ENCODE measurements around the gene MYT1.
A peak's percentile ranks its signal among the peaks of the same experiment; 100 is the strongest.

MYT1 gene

GRCh38 chr20:64222851-64223525, 58.7 kb downstream of the MYT1 start:
- no peak for DNase-seq
- no peak for TF ChIP-seq GATA1 (IDR thresholded peaks at IDR 0.05; ENCODE audit: low read depth, low read length)
- no peak for TF ChIP-seq POLR2A (IDR thresholded peaks at IDR 0.05; ENCODE audit: low read length)

GRCh38 chr20:64223526-64224067, 59.3 kb downstream of the MYT1 start:
- peak; percentile 27 to 40 for DNase-seq
- TF ChIP-seq GATA1 (IDR thresholded peaks at IDR 0.05; ENCODE audit: low read depth, low read length) (no peak), POLR2A (IDR thresholded peaks at IDR 0.05; ENCODE audit: low read length) (no peak)

DNA sequence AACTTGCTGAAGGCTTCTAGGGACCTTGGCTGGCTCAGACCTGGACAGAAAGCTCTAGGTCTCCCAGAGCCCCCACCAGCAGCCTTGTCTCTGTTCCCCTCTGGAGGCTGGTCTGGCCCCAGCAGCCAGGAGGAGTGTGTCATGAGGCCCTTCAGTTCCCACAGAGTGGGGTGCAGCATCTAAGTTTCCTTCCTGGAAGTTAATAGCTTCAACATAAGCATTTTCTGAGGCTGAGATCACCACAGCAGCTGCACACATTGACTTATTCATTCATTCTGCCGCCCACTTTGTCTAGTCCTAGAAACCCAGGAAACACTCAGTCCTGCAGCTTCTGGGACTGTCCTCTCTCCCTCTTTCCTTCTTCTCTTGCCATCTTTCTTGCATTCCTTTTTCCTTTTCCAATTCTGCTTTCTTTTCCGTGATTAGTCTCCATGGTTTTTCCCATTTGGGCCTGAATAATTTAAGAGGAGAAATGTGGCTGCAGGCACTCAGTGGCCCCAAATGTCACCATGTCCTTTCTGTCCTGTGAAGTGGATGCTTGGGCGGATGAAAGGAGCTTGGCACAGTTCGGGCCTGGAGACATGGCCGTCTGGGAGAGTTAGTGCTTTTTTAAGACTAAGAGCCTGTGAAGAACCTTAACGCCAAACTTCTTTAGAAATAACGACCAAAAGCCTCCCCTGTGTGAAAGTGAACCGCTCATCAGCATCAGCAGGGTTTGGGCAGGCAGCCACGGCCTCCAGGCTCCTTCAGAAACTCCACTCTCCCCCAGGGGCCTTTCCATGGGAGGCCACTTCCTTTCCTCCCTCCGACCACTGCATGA, 60.3 kb downstream of the MYT1 start:
- no peak for DNase-seq
- TF ChIP-seq GATA1 (IDR thresholded peaks at IDR 0.05; ENCODE audit: low read depth, low read length) = no peak
- TF ChIP-seq POLR2A (IDR thresholded peaks at IDR 0.05; ENCODE audit: low read length) = no peak

DNA sequence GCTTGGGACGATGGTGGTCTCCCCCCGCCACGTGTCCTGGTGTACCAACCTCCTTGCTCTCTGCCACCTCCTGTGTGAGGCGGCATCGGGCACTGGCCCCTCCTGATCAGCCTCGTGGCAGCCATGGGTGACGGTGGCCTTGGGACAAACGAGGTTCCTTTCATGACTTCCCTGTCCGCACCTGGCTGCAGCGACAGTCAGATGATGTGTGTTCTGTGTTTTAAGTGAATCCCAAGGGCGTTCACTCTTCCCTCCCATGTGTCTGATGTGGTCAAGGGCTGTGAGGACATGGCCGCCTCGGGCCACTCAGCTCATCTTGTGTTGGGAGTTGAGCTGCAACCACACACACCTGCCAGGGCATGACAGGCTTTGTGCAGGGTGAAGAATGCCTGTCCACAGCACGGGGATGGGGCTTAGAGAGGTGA, 60.9 kb downstream of the MYT1 start:
- no peak for DNase-seq
- TF ChIP-seq GATA1 (IDR thresholded peaks at IDR 0.05; ENCODE audit: low read depth, low read length) = no peak
- no peak for TF ChIP-seq POLR2A (IDR thresholded peaks at IDR 0.05; ENCODE audit: low read length)

DNA sequence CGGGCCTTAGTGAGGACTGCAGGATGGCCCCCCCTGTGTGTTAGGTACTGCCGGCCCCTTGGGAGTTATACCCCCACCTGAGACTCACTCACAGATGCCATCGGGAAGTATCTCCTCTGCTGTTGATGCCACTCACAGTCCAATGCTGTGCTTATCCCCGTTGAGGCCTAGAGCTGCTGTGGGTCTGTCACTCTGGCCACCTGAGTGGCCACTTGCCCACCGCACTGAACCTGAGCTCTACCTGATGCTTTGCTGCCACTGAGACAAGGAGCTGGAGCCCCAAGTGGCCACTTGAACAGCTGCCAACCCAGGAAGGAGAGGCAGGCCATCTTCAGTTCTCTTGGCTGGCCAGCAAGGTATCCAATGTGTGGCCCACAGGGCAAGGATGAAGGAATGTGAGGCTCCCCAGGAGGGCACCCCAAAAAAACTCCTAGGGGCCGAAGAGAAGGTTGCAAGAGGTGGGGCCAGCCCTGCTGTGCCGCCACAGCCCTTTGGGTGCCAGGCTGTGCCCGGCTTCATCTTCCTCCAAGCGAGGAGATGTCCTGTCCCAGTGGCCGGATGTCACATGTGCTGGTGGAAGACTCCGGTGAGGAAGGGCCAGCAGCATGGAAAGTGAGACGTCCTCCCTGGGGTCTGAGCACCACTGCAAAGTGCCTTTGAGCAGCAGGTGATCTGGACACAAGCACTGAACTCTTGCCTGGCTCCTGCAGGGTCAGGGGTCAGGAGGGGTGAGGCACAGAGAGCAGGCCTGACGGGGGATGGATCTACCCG, 61.8 kb downstream of the MYT1 start:
- TF ChIP-seq POLR2A (IDR thresholded peaks at IDR 0.05; ENCODE audit: low read length) = no peak
- TF ChIP-seq GATA1 (IDR thresholded peaks at IDR 0.05; ENCODE audit: low read depth, low read length) = no peak
- no peak for DNase-seq

DNA sequence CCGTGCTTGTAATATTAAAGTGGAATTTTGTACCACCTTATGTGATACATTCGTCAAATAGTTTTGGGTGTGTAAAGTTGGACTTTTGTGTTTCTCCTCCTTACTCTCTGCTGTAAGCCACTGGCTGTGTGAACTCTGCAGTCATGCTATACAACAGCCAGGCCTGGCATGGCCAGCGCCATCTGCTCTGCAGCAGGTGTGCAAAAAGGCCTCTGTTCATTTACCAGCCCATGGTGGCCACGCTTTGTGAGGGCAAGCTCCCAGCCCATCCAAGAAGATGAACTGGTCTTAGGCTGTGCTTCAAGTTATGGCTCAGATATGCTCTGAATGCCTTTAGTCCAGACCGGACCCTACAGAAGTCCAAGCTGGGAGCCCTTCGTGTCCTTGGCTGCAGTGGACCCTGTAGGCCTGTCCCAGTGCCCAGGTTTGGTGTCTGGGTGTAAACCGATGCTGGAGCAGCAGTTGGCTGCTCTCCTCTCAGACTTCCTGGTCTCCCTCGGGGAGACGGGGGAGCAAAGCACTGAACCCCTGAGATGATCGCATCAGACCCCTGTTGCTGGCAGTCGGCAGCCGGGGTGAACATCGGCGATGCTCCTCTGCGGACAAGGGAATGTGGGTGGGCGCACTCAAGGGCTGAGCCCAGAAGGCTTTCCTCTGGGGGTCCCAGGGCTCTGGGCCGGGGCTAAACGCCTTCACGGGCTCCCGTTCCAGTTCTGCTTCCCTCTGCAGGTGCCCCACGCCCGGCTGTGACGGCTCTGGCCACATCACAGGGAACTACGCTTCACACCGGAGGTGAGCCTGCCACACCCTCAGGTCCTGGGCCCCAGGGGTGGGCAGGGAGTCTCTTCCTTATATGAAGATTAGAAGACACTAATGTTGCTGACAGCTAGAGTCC, 62.7 kb downstream of the MYT1 start:
- TF ChIP-seq POLR2A (IDR thresholded peaks at IDR 0.05; ENCODE audit: low read length) (no peak), GATA1 (IDR thresholded peaks at IDR 0.05; ENCODE audit: low read depth, low read length) (no peak)
- DNase-seq = no peak

DNA sequence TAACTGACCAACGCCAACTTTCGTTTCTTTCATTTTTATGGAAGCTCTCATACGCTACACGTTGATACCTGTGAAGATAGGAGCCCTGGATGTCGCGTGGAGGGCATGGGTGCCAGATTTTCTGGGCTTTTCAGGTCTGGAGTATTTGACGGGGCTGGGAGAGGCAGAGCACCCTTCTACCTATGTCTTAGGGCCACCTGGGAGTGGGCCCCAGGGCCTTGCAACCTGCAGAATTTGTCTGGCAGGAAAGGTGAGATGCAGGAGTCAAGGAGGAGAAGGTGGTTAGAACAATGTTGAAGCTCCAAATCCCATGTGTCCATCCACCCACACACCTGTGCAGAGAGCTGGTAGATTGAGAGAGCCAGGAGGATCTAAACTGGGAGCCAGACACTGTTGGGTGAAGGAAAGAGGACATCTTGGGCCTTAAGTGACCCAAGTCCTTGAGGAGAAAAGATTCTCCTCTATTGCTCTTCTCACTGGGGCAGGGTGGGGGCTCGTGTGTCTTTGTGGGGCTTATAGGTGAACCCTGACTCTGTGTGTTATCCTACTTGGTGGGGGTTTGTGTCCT, 63.9 kb downstream of the MYT1 start:
- TF ChIP-seq POLR2A (IDR thresholded peaks at IDR 0.05; ENCODE audit: low read length) = no peak
- no peak for TF ChIP-seq GATA1 (IDR thresholded peaks at IDR 0.05; ENCODE audit: low read depth, low read length)

DNA sequence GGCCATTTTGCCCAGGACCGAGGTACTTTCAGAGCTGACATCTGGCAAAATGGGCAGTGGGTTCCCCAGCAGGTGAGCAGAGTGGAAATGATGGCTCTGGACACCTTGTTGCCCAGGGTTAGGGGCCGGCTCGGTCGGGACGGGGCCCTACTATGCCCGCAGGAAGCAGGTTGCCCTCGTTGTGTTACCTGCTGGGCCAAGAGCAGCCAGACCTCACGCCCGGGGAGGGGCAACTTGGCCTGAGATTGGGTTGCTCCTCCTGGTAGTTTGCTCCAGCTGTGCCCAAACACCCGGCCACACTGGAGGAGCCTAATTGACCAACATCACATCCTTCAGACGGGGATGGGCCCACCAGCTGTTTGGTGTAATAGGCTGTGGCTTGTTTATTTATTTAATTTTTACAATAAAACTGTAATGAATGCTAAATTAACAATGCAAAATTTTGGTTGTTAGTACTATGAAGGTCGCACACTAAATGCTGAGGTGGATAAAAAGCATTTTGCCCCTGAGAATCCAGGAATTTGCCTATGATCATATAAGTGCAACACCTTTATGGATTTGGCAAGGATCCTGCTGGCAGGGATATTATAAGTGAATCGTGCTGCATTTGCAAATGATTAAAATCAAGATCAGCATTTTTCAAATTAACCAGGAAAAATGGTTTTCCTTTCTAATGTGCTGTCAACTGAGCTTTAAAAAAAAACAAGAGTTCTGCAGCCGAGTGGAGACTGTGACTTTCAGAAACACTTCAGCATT, 64.7 kb downstream of the MYT1 start:
- DNase-seq = no peak
- TF ChIP-seq POLR2A (IDR thresholded peaks at IDR 0.05; ENCODE audit: low read length) (no peak), GATA1 (IDR thresholded peaks at IDR 0.05; ENCODE audit: low read depth, low read length) (no peak)

More for the DNA sequence above, 63.9 kb downstream of the MYT1 start:
- no peak for DNase-seq

GRCh38 chr20:64229507-64230061, 65.3 kb downstream of the MYT1 start:
- no peak for TF ChIP-seq POLR2A (IDR thresholded peaks at IDR 0.05; ENCODE audit: low read length)
- no peak for TF ChIP-seq GATA1 (IDR thresholded peaks at IDR 0.05; ENCODE audit: low read depth, low read length)
- no peak for DNase-seq

- DNase-seq = no peak
Measured at GRCh38 chr20:64230461-64231145, 66.4 kb downstream of the MYT1 start.

More at GRCh38 chr20:64230461-64231145, 66.4 kb downstream of the MYT1 start:
- no peak for TF ChIP-seq GATA1 (IDR thresholded peaks at IDR 0.05; ENCODE audit: low read depth, low read length)

Measured in erythroblast (primary cell).